Mesenchymal stem cell (in vitro differentiated cells and primary cell): Measurements from ENCODE around the gene OR10H4.

Experiments
- DNase-seq: peaks from one replicate; pipeline ENCODE4 v3.0.0-alpha.2; 2013
- H2AFZ ChIP-seq: one replicate; pipeline ENCODE4 v1.6.1; 2013; ENCODE audit warnings: low read depth, mild to moderate bottlenecking, control low read depth, inconsistent platforms, low read length, moderate library complexity
- H2AK5ac ChIP-seq: 2 replicates; pipeline ENCODE4 v1.6.1; 2013; ENCODE audit warnings: low read length, moderate library complexity, mild to moderate bottlenecking, inconsistent platforms; ENCODE audit not compliant: severe bottlenecking
- H2BK120ac ChIP-seq: one replicate; pipeline ENCODE4 v1.6.1; 2013; ENCODE audit warnings: low read depth, mild to moderate bottlenecking, inconsistent platforms, low read length, moderate library complexity
- H2BK12ac ChIP-seq, 2 experiments: one replicate each; pipeline ENCODE4 v1.6.1; 2013; ENCODE audit warnings: inconsistent platforms in 2 of 2, low read length in 2 of 2, mild to moderate bottlenecking in 2 of 2, moderate library complexity in 2 of 2, control low read depth in 1 of 2
- H2BK15ac ChIP-seq: one replicate; pipeline ENCODE4 v1.6.1; 2013; ENCODE audit warnings: mild to moderate bottlenecking, low read depth, inconsistent platforms; ENCODE audit not compliant: poor library complexity, severe bottlenecking
- H2BK5ac ChIP-seq: 2 replicates; pipeline ENCODE4 v1.6.1; 2013; ENCODE audit warnings: low read depth, mild to moderate bottlenecking, low read length, control low read depth, inconsistent platforms; ENCODE audit not compliant: poor library complexity, severe bottlenecking
- H3K14ac ChIP-seq, 2 experiments: one replicate each; pipeline ENCODE4 v1.6.1; 2013; ENCODE audit warnings: inconsistent platforms in 2 of 2, low read length in 2 of 2, control low read depth in 1 of 2, mild to moderate bottlenecking in 1 of 2, moderate library complexity in 1 of 2
- H3K18ac ChIP-seq, 2 experiments: one replicate each; pipeline ENCODE4 v1.6.1; 2013; ENCODE audit warnings: inconsistent platforms in 2 of 2, low read length in 2 of 2, control low read depth in 1 of 2, low read depth in 1 of 2, mild to moderate bottlenecking in 1 of 2
- H3K23ac ChIP-seq, 2 experiments: one replicate each; pipeline ENCODE4 v1.6.1; 2013; ENCODE audit warnings: inconsistent platforms in 2 of 2, low read length in 2 of 2, mild to moderate bottlenecking in 2 of 2, moderate library complexity in 2 of 2, control low read depth in 1 of 2
- H3K27ac ChIP-seq: 2 replicates; pipeline ENCODE4 v1.5.1; 2013; ENCODE audit warnings: mild to moderate bottlenecking, moderate library complexity, low read length, control low read depth, inconsistent platforms; ENCODE audit not compliant: poor library complexity, severe bottlenecking
- H3K27me3 ChIP-seq, 2 experiments: 2 replicates each; pipeline versions ENCODE4 v1.6.1 to v1.7.0; 2013; ENCODE audit warnings: low read length in 2 of 2, mild to moderate bottlenecking in 2 of 2, moderate library complexity in 2 of 2, control low read depth in 1 of 2, inconsistent platforms in 1 of 2; ENCODE audit not compliant: control insufficient read depth in 1 of 2, insufficient read depth in 1 of 2
- H3K36me3 ChIP-seq, 2 experiments: 2 replicates each; pipeline versions ENCODE4 v1.6.1 to v1.7.0; 2013; ENCODE audit warnings: low read length in 2 of 2, control low read depth in 1 of 2, inconsistent platforms in 1 of 2, low read depth in 1 of 2, mild to moderate bottlenecking in 1 of 2; ENCODE audit not compliant: insufficient read depth in 2 of 2, control insufficient read depth in 1 of 2
- H3K4ac ChIP-seq, 2 experiments: one replicate each; pipeline ENCODE4 v1.6.1; 2013; ENCODE audit warnings: inconsistent platforms in 2 of 2, low read length in 2 of 2, mild to moderate bottlenecking in 2 of 2, moderate library complexity in 2 of 2, control low read depth in 1 of 2, low read depth in 1 of 2
- H3K4me1 ChIP-seq: 2 replicates; pipeline ENCODE4 v1.6.1; 2013; ENCODE audit warnings: low read depth, low read length, control low read depth; ENCODE audit not compliant: control insufficient read depth, insufficient read depth
- H3K4me2 ChIP-seq: 2 replicates; pipeline ENCODE4 v1.6.1; 2013; ENCODE audit warnings: low read length, mild to moderate bottlenecking, inconsistent platforms; ENCODE audit not compliant: poor library complexity, severe bottlenecking
- H3K4me3 ChIP-seq, 2 experiments: 2 replicates each; pipeline versions ENCODE4 v1.5.1 to v1.7.0; 2013; ENCODE audit warnings: low read length in 2 of 2, mild to moderate bottlenecking in 2 of 2, control low read depth in 1 of 2, low read depth in 1 of 2; ENCODE audit not compliant: insufficient read depth in 1 of 2
- H3K79me1 ChIP-seq: replicated peaks from 2 replicates; pipeline ENCODE4 v1.6.1; 2013; ENCODE audit warnings: mild to moderate bottlenecking, control low read depth, low read length, inconsistent platforms; ENCODE audit not compliant: poor library complexity, severe bottlenecking
- H3K9ac ChIP-seq: 2 replicates; pipeline ENCODE4 v1.7.0; 2013; ENCODE audit warnings: mild to moderate bottlenecking, low read length, moderate library complexity
- H3K9me3 ChIP-seq: 2 replicates; pipeline ENCODE4 v1.7.0; 2013; ENCODE audit warnings: mild to moderate bottlenecking, low read length; ENCODE audit not compliant: control insufficient read depth
- H4K8ac ChIP-seq: one replicate; pipeline ENCODE4 v1.6.1; 2013; ENCODE audit warnings: inconsistent platforms, mild to moderate bottlenecking, low read length, moderate library complexity
- H4K91ac ChIP-seq: one replicate; pipeline ENCODE4 v1.6.1; 2013; ENCODE audit warnings: mild to moderate bottlenecking, low read length, inconsistent platforms
- WGBS: methylation state at CpG from one replicate; pipeline ENCODE4 v1.1.7; 2013; ENCODE audit warnings: mixed read lengths; 5-methylcytosine and 5-hydroxymethylcytosine counted together

OR10H4 gene

DNA sequence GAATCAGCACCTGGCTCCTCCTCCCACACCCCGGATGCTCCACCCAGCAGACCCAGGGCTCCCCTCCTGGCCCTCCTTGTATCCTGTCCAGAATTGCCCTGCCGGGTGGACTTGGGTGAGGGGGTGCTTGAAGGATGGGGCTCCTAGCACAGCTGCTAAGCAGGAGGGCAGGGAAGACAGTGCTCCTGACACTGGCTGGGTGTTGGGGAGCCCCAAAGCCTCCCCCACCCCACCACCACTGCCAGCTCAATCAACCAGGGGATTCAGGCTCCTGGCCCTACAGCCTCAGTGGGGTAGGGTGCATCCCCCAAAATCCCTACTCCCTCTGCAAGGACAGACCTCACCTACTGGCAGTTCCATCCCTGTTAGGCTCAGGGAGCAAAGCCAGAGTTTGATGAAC is 11.9 kb upstream of the OR10H4 start:
- Histone ChIP-seq H3K23ac (no peak overlapping the region), H3K4me1 (no peaks in the 10 kb centered on the region), H4K91ac (no peak overlapping the region), H3K36me3 (no peaks in the 10 kb centered on the region), H3K4me2 (no peak overlapping the region), H2AK5ac (no peak overlapping the region), H3K9me3 (peaks cover 13% of the 10 kb centered on the region), H2BK15ac (no peak overlapping the region), H2BK5ac (no peak overlapping the region), H2BK120ac (no peak overlapping the region), H3K18ac (no peak overlapping the region), H3K14ac (no peak overlapping the region), H3K27me3 (peaks cover 0 to 3% of the 10 kb centered on the region in 2 experiments), H4K8ac (no peak overlapping the region), H3K9ac (no peak overlapping the region), H3K4ac (no peak overlapping the region), H3K4me3 (no peak overlapping the region), H3K79me1 (no peaks in the 10 kb centered on the region), H2AFZ (no peak overlapping the region), H3K27ac (no peak overlapping the region), H2BK12ac (no peak overlapping the region)
- WGBS: no CpG with 5 or more reads among the region's 2 CpGs
- DNase-seq: no peak

DNA sequence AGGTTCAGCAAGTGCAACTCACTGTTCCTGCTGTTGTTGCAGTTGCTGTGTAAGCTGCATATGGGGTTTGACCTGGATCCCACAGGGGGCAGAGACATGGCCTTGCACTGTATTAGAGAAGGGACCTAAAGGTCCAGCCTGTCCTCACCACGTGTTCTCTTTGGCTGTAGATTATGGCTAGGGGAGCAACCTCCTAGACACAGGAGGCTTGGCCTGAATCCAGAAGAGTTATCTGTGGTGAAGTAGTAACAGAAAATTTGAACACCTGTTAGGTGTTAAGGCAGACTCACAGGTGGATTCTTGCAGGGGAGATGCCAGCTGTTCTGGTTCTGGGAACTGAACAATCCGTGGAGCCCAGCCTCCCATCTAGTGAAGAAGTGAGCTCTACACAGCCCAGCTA is 11.0 kb upstream of the OR10H4 start:
- Histone ChIP-seq H2AFZ (no peak overlapping the region), H3K4me3 (no peak overlapping the region)
- 28% methylated on average over 2 of the region's 2 CpGs for WGBS

DNA sequence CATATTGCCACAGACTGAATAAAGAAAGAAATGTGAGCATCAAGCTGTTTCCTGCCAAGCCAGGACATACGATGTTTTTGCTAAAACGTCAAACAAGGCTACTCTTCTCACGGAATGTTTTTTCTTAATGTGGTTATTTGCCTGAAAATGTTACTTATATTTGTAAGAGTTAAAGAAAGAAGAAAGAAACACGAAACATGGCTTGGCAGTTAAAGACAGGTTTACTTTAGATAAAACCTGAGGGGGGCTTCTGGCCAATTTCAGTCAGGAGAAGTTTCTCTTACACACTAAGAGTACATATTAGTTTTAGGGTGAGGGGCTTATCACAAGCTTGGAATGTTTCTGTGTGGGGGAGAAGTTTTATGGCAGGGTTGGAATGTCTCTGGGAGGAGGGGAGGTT is 4.4 kb upstream of the OR10H4 start:
- no peaks in the 10 kb centered on the region for H3K27me3 ChIP-seq
- no peak overlapping the region for H3K4me3 ChIP-seq
- peaks cover 22% of the 10 kb centered on the region for H3K9me3 ChIP-seq
- no peak overlapping the region for H3K14ac ChIP-seq
- H4K91ac ChIP-seq: no peak overlapping the region
- H3K4me2 ChIP-seq: no peak overlapping the region
- no peak overlapping the region for H2AFZ ChIP-seq
- H2AK5ac ChIP-seq: no peak overlapping the region
- H3K4ac ChIP-seq: no peak overlapping the region
- WGBS: 66% methylated on average over 4 of the region's 4 CpGs
- no peak overlapping the region for H2BK12ac ChIP-seq
- no peak overlapping the region for H2BK120ac ChIP-seq
- no peak overlapping the region for H3K9ac ChIP-seq
- H2BK5ac ChIP-seq: no peak overlapping the region
- no peak overlapping the region for H3K18ac ChIP-seq
- no peak overlapping the region for H3K27ac ChIP-seq
- no peak overlapping the region for H3K23ac ChIP-seq
- H3K36me3 ChIP-seq: no peaks in the 10 kb centered on the region
- H2BK15ac ChIP-seq: no peak overlapping the region
- no peak overlapping the region for H4K8ac ChIP-seq
- no peak for DNase-seq
- no peaks in the 10 kb centered on the region for H3K79me1 ChIP-seq
- no peaks in the 10 kb centered on the region for H3K4me1 ChIP-seq

More for the DNA sequence above, 11.0 kb upstream of the OR10H4 start:
- no peak overlapping the region for H3K14ac ChIP-seq
- H3K4me1 ChIP-seq: no peaks in the 10 kb centered on the region
- H3K27me3 ChIP-seq: peaks cover 0 to 3% of the 10 kb centered on the region in 2 experiments
- H3K9me3 ChIP-seq: peaks cover 13% of the 10 kb centered on the region
- no peak for DNase-seq
- no peak overlapping the region for H3K9ac ChIP-seq
- no peak overlapping the region for H3K27ac ChIP-seq
- H3K79me1 ChIP-seq: no peaks in the 10 kb centered on the region
- H2BK12ac ChIP-seq: no peak overlapping the region
- no peak overlapping the region for H2BK15ac ChIP-seq
- H4K91ac ChIP-seq: no peak overlapping the region
- H3K4me2 ChIP-seq: no peak overlapping the region
- no peak overlapping the region for H4K8ac ChIP-seq
- no peak overlapping the region for H2BK5ac ChIP-seq
- no peak overlapping the region for H3K23ac ChIP-seq
- H2BK120ac ChIP-seq: no peak overlapping the region
- H2AK5ac ChIP-seq: no peak overlapping the region
- H3K18ac ChIP-seq: no peak overlapping the region
- no peaks in the 10 kb centered on the region for H3K36me3 ChIP-seq
- no peak overlapping the region for H3K4ac ChIP-seq

- H3K4me1 ChIP-seq: no peaks in the 10 kb centered on the region
- H3K27ac ChIP-seq: no peak overlapping the region
- no peak overlapping the region for H4K91ac ChIP-seq
- no peak overlapping the region for H4K8ac ChIP-seq
- H3K23ac ChIP-seq: no peak overlapping the region
- H2BK120ac ChIP-seq: no peak overlapping the region
- H3K18ac ChIP-seq: no peak overlapping the region
- no peak overlapping the region for H3K4ac ChIP-seq
- H3K36me3 ChIP-seq: no peaks in the 10 kb centered on the region
- no CpG with 5 or more reads among the region's 4 CpGs for WGBS
- no peaks in the 10 kb centered on the region for H3K27me3 ChIP-seq
- H2BK15ac ChIP-seq: no peak overlapping the region
- no peak overlapping the region for H3K4me3 ChIP-seq
- no peak for DNase-seq
- no peak overlapping the region for H2BK5ac ChIP-seq
- H3K4me2 ChIP-seq: no peak overlapping the region
- H3K14ac ChIP-seq: no peak overlapping the region
- H2BK12ac ChIP-seq: no peak overlapping the region
- H3K9ac ChIP-seq: no peak overlapping the region
- H3K9me3 ChIP-seq: peaks cover 24% of the 10 kb centered on the region
- H3K79me1 ChIP-seq: no peaks in the 10 kb centered on the region
- H2AFZ ChIP-seq: no peak overlapping the region
- no peak overlapping the region for H2AK5ac ChIP-seq
Measured at GRCh38 chr19:15945301-15945700, 3.5 kb upstream of the OR10H4 start.
